ENCODE measurements around the gene NIM1K. TPM values are rescaled to one million over a fixed set of nuclear protein-coding genes. Genes with fewer than 3 reads are reported as not detected.

NIM1K gene
- total and polyA plus RNA-seq, 2 of the 4 experiments (the other 2 are of a cell fraction), result 0.54 to 0.68 TPM

- Histone ChIP-seq H4K5ac (ENCODE audit: low read depth, low read length) (no peak overlapping the region), H2BK120ac (ENCODE audit: low read depth, low read length) (no peak overlapping the region), H4K91ac (ENCODE audit: insufficient read depth, low read depth, low read length) (no peak overlapping the region), H3K4me3 (ENCODE audit: insufficient read depth, low read depth, low read length) (no peak overlapping the region), H3K4ac (ENCODE audit: low read depth, low read length) (no peak overlapping the region), H2AK5ac (ENCODE audit: low read depth, low read length) (no peak overlapping the region), H3K4me1 (ENCODE audit: control insufficient read depth, insufficient read depth, low read length) (no peaks in the 10 kb centered on the region), H3K27ac (ENCODE audit: insufficient read depth, low read length) (no peak overlapping the region), H4K20me1 (ENCODE audit: insufficient read depth, low read length) (no peaks in the 10 kb centered on the region), H3K9ac (ENCODE audit: low read depth, low read length) (no peak overlapping the region), H2AFZ (replicated peaks; ENCODE audit: low read length, poor library complexity) (no peak overlapping the region), H3K4me2 (ENCODE audit: low read depth, low read length) (no peak overlapping the region), H3K23ac (ENCODE audit: low read depth, low read length) (no peak overlapping the region), H3K14ac (replicated peaks; ENCODE audit: low read depth, low read length) (no peak overlapping the region), H2BK15ac (ENCODE audit: low read depth, low read length) (no peak overlapping the region), H3K27me3 (ENCODE audit: control insufficient read depth, insufficient read depth, low read length) (peaks cover 2% of the 10 kb centered on the region), H2AK9ac (replicated peaks; ENCODE audit: low read depth, low read length, poor library complexity) (no peak overlapping the region), H3K79me1 (ENCODE audit: low read depth in 1 of 2, low read length in 2 of 2) (no peaks in the 10 kb centered on the region), H3K36me3 (ENCODE audit: control insufficient read depth, insufficient read depth, low read length) (no peaks in the 10 kb centered on the region), H3K9me3 (ENCODE audit: control insufficient read depth, insufficient read depth, low read length) (no peaks in the 10 kb centered on the region), H3K56ac (ENCODE audit: extremely low read depth, insufficient read depth, low read length) (no peak overlapping the region), H2BK5ac (ENCODE audit: low read depth, low read length, poor library complexity, severe bottlenecking) (no peak overlapping the region), H4K8ac (ENCODE audit: low read depth in 2 of 2, low read length in 2 of 2) (no peak overlapping the region), H3K9me1 (ENCODE audit: insufficient read depth, low read length) (no peaks in the 10 kb centered on the region), H2BK20ac (ENCODE audit: low read depth, low read length) (no peak overlapping the region), H3K18ac (ENCODE audit: low read depth, low read length) (no peak overlapping the region)
- in situ Hi-C loops (cut with MboI; ENCODE audit: low sequenced_read_pairs) (no loop called here), intact Hi-C loops (cut with micrococcal nuclease) (no loop called here), dilution Hi-C loops (cut with HindIII; ENCODE audit: low sequenced_read_pairs, unreplicated experiment) (no loop called here)
- no peak for TF ChIP-seq POLR2A (IDR thresholded peaks at IDR 0.05; ENCODE audit: low read depth, low read length)
- TF ChIP-seq, protein P1, sequence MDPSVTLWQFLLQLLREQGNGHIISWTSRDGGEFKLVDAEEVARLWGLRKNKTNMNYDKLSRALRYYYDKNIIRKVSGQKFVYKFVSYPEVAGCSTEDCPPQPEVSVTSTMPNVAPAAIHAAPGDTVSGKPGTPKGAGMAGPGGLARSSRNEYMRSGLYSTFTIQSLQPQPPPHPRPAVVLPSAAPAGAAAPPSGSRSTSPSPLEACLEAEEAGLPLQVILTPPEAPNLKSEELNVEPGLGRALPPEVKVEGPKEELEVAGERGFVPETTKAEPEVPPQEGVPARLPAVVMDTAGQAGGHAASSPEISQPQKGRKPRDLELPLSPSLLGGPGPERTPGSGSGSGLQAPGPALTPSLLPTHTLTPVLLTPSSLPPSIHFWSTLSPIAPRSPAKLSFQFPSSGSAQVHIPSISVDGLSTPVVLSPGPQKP (IDR thresholded peaks at IDR 0.05; ENCODE audit: borderline replicate concordance, low read depth, low read length), result no peak
- TF ChIP-seq NFE2L2 (IDR thresholded peaks at IDR 0.05; ENCODE audit: low read depth, low read length), result no peak
- TF ChIP-seq RFX5 (IDR thresholded peaks at IDR 0.05; ENCODE audit: low read depth, low read length), result no peak
- no peak for TF ChIP-seq MAFK (IDR thresholded peaks at IDR 0.05; ENCODE audit: low read depth, low read length)
- TF ChIP-seq MAZ (IDR thresholded peaks at IDR 0.05; ENCODE audit: borderline replicate concordance, low read depth, low read length), result no peak
- no peak for TF ChIP-seq CEBPB (IDR thresholded peaks at IDR 0.05; ENCODE audit: low read depth, low read length)
- no peak for TF ChIP-seq MXI1 (IDR thresholded peaks at IDR 0.05; ENCODE audit: borderline replicate concordance, low read depth, low read length)
- TF ChIP-seq CHD1 (IDR thresholded peaks at IDR 0.05; ENCODE audit: low read depth, low read length), result no peak
- TF ChIP-seq FOS (IDR thresholded peaks at IDR 0.05; ENCODE audit: low read depth, low read length), result no peak
- TF ChIP-seq, protein P2, sequence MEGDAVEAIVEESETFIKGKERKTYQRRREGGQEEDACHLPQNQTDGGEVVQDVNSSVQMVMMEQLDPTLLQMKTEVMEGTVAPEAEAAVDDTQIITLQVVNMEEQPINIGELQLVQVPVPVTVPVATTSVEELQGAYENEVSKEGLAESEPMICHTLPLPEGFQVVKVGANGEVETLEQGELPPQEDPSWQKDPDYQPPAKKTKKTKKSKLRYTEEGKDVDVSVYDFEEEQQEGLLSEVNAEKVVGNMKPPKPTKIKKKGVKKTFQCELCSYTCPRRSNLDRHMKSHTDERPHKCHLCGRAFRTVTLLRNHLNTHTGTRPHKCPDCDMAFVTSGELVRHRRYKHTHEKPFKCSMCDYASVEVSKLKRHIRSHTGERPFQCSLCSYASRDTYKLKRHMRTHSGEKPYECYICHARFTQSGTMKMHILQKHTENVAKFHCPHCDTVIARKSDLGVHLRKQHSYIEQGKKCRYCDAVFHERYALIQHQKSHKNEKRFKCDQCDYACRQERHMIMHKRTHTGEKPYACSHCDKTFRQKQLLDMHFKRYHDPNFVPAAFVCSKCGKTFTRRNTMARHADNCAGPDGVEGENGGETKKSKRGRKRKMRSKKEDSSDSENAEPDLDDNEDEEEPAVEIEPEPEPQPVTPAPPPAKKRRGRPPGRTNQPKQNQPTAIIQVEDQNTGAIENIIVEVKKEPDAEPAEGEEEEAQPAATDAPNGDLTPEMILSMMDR (conservative IDR thresholded peaks at IDR 0.05; ENCODE audit: low read depth, low read length), result no peak
- no peak for TF ChIP-seq RAD21 (IDR thresholded peaks at IDR 0.05; ENCODE audit: low read length)
- TF ChIP-seq USF2 (IDR thresholded peaks at IDR 0.05; ENCODE audit: low read depth, low read length), result no peak
- no peak for TF ChIP-seq RCOR1 (IDR thresholded peaks at IDR 0.05; ENCODE audit: insufficient replicate concordance, low read length)
- TF ChIP-seq BHLHE40 (IDR thresholded peaks at IDR 0.05; ENCODE audit: low read depth, low read length), result no peak
- no peak for TF ChIP-seq SMC3 (IDR thresholded peaks at IDR 0.05; ENCODE audit: low read depth, low read length)
- CTCF ChIA-PET, result no interaction called here
- POLR2A ChIA-PET (ENCODE audit: unreplicated experiment), result no interaction called here
- 50% methylated on average over 2 of the region's 2 CpGs; no CpG with 5 or more reads in 1 of the 2 experiments for WGBS, 2 experiments (ENCODE audit: extremely low coverage in 2 of 2, insufficient read length in 1 of 2)
- DNase-seq (no peak), ATAC-seq (ENCODE audit: low read depth) (no peak)
- no TSS peak for BruUV-seq (replicated peaks)
These were observed 63.7 kb downstream of the NIM1K start for GRCh38 chr5:43255704-43256103.

Data from IMR-90 (cell line).